Prostate gland (tissue), 2 donors: ENCODE measurements around the gene SV2C.

Source experiments
- POLR2A ChIP-seq: fragments of 450-650 bp; IDR thresholded peaks from one replicate; pipeline ENCODE4 v1.6.1; 2016; ENCODE audit warnings: antibody characterized with exemption, mild to moderate bottlenecking
- TF ChIP-seq, protein P1 (sequence below), 4 experiments: fragments of 200-600 bp in 2 of 4; fragments of 450-650 bp in 2 of 4; sonication (generic) in 2 of 4; IDR thresholded peaks; 1 replicate in 3 of 4; 2 replicates in 1 of 4; pipeline ENCODE4 v1.5.1; 2016 to 2019; ENCODE audit warnings: antibody characterized with exemption in 4 of 4, mild to moderate bottlenecking in 2 of 4, moderate library complexity in 2 of 4

DNA sequence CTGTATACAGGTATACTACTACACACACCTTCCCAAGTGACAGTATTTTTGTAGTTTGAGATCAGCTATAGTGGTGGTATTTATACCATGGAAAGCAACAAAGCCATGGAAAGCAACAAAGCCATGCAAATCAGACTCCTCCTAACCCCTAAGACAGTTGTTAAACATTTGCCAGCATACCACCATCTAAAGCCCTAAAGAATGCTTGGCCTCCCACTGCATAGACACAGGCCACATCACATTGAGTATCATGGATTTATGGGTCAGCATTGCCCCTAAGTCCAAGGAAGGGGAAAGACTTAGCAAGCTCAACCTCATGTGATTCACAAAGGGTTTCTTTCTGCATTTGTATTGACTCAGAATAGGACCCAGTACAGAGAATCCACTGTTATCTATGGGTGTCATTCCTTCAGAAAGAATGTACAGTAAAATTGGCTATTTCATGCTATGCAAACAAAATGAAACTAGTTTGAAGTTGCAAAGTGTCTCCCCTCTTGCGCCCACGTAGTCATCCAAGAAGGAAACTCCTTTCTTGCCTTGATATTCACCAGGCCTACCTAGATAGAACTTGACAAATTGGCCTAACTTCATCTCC is 249.5 kb downstream of the SV2C start:
- TF ChIP-seq, protein P1, sequence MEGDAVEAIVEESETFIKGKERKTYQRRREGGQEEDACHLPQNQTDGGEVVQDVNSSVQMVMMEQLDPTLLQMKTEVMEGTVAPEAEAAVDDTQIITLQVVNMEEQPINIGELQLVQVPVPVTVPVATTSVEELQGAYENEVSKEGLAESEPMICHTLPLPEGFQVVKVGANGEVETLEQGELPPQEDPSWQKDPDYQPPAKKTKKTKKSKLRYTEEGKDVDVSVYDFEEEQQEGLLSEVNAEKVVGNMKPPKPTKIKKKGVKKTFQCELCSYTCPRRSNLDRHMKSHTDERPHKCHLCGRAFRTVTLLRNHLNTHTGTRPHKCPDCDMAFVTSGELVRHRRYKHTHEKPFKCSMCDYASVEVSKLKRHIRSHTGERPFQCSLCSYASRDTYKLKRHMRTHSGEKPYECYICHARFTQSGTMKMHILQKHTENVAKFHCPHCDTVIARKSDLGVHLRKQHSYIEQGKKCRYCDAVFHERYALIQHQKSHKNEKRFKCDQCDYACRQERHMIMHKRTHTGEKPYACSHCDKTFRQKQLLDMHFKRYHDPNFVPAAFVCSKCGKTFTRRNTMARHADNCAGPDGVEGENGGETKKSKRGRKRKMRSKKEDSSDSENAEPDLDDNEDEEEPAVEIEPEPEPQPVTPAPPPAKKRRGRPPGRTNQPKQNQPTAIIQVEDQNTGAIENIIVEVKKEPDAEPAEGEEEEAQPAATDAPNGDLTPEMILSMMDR (IDR thresholded peaks at IDR 0.05) = no peak
- TF ChIP-seq POLR2A = no peak
